Activated naive CD8-positive, alpha-beta T cell (primary cell): ENCODE data around the gene PRR7.
"Not testable (repeated sequence)": the region's sequence is repeated elsewhere in the genome, so short reads cannot be mapped to it uniquely, and the experiment has no call there.

Source experiments
- H3K27ac Mint-ChIP-seq: one replicate; pipeline ENCODE4 v1.8.0; 2021; ENCODE audit warnings: mixed read lengths
- H3K27me3 Mint-ChIP-seq: one replicate; pipeline ENCODE4 v1.8.0; 2021; ENCODE audit warnings: mixed read lengths
- H3K36me3 Mint-ChIP-seq: one replicate; pipeline ENCODE4 v1.8.0; 2021; ENCODE audit warnings: mixed read lengths
- H3K4me1 Mint-ChIP-seq: one replicate; pipeline ENCODE4 v1.8.0; 2021; ENCODE audit warnings: low read depth, mixed read lengths
- H3K4me3 Mint-ChIP-seq: one replicate; pipeline ENCODE4 v1.8.0; 2021; ENCODE audit warnings: mild to moderate bottlenecking, mixed read lengths
- H3K9me3 Mint-ChIP-seq: one replicate; pipeline ENCODE4 v1.8.0; 2021; ENCODE audit warnings: low read depth, mixed read lengths

The PRR7 gene

DNA sequence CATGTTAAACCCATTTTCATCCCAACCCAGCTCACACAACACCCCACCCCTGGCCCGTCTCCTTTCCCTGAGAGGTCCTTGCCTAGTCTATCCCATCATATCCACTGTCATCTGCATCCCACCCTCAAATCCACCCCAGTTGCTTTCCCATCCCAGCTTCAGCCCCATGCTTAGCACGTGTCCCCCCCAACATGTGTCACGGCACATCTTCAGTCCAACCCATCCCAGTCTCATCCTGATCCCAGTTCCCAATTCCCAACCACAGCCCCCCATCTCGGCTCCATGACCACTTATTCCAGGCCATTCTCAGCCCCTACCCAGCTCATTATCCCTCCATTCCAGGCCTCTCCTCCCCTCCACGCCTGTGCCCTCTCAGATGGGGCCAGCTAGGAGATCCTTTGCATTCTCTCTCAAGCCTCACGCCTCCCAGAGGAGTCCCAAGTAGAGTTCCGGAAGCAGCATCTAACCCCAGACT lies 27.4 kb downstream of the PRR7 start:
- peak overlapping the region; percentile 85 for H3K4me3 Mint-ChIP-seq
- peak overlapping the region; percentile 70 for H3K27ac Mint-ChIP-seq
- no peaks in the 10 kb centered on the region for H3K36me3 Mint-ChIP-seq
- H3K9me3 Mint-ChIP-seq, result no peaks in the 10 kb centered on the region
- H3K27me3 Mint-ChIP-seq, result no peaks in the 10 kb centered on the region
- H3K4me1 Mint-ChIP-seq, result peaks cover 55% of the 10 kb centered on the region

DNA sequence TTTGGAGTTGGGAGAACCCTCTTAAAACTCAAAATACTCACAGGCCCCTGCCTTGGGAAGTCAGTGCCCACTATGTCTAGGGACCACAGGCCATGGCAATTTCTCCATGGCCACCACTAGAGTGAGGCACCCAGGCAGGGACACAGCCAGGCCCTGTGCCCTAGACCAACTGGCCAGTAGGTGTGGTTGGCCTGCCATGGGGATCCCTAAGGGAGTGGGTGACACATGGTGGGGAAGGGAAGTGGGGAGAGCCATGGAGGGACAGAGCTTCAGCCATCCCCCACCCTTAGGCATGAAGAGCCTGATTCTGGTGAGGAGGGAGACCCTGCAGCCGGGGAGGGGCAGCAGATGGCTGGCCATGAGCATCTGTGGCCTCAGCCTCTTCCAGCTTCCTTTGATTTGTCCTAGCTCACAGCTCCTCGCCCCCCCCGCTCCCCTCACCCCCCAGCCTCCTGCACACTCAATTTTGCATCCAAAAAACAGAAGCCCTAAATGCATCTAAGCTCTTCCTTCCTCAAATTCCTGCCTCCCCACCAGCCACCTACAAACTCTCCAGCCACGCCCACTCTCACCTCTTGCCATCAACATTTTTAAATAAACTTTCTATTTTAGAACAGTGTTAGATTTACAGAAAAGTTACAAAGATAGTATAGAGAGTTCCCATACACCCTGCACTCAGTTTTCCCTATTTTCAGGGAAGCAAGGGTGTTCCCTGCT lies 28.4 kb downstream of the PRR7 start:
- Mint-ChIP-seq H3K9me3 (no peaks in the 10 kb centered on the region), H3K4me3 (peak overlapping the region; percentile 85), H3K4me1 (peaks cover 65% of the 10 kb centered on the region), H3K27ac (peak overlapping the region; percentile 55), H3K36me3 (no peaks in the 10 kb centered on the region), H3K27me3 (no peaks in the 10 kb centered on the region)

DNA sequence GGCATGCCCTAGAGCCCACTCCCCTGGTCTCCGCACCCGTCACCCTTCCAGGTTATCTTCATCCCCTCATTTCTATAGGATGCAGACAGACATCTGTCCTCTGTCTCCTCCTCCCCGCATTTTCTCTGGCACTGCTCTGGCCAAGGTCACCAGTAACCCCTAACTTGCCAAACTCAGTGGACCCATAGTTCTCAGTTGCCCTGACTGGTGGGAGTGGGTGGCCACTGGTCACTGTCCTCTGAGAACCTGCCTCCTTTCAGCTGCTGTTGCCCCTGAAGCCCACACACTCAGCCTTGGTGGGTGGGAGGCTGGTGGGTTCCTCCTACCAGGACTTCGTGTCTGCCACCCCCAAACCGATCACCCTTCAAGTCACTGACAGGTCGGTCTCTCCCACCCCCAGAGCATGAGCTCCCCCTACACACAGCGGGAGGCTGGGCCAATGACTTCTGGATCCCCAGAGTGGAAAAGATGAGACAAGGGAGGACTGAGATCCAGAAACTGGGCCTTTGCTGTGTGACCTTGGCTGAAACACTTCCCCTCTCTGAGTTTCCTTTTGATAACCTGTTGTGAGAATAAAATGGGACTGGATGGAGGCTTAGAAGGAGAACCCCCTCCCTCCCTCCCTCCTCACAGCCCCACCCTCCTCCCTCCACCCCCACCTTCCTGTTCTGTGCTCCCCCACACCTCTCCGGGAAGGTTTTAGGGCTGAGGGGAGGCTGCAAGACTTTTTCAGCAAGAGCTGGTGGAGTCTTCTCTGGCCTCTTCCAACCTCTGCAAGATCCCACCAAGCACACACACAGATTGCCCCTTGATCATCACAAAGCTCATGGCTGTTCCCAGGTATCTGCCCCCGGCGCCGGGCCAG lies 29.2 kb downstream of the PRR7 start:
- H3K4me3 Mint-ChIP-seq, result peak overlapping the region; percentile 69
- peaks cover 64% of the 10 kb centered on the region for H3K4me1 Mint-ChIP-seq
- H3K9me3 Mint-ChIP-seq, result no peaks in the 10 kb centered on the region
- no peaks in the 10 kb centered on the region for H3K36me3 Mint-ChIP-seq
- H3K27ac Mint-ChIP-seq, result peak overlapping the region; percentile 76
- no peaks in the 10 kb centered on the region for H3K27me3 Mint-ChIP-seq

DNA sequence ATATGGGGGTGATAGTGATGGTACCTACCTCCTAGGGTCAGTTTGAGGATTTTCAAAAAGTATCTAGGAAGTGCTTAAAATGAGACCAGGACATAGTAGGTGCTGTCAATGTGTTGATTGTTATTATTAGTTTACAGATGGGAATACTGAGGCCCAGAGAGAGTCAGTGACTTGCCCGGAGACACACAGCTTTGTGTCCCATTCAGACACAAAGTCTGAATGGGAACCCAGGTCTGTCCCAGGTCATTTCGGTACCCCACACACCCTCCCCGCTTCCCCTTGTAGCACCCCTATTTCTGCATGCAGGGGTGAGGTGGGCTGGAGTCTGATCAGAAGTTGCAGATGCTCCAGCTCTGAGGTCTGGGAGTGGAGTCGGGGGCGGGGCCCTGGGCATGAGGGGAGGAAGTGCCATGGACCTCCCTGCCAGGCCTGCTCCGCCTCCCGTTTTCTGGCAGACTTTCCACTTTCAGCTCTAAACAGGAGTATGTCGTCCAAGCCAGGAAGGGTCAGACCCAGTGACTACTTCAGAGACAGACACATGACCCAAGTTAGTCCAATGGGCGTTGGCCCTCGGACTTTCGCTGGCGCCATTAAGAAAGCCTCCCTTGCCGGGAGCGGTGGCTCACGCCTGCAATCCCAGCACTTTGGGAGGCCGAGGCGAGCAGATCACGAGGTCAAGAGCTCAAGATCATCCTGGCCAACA lies 30.1 kb downstream of the PRR7 start:
- Mint-ChIP-seq H3K9me3 (no peaks in the 10 kb centered on the region), H3K4me3 (peak overlapping the region; percentile 67), H3K36me3 (no peaks in the 10 kb centered on the region), H3K4me1 (peaks cover 57% of the 10 kb centered on the region), H3K27ac (peak overlapping the region; percentile 76), H3K27me3 (no peaks in the 10 kb centered on the region)

DNA sequence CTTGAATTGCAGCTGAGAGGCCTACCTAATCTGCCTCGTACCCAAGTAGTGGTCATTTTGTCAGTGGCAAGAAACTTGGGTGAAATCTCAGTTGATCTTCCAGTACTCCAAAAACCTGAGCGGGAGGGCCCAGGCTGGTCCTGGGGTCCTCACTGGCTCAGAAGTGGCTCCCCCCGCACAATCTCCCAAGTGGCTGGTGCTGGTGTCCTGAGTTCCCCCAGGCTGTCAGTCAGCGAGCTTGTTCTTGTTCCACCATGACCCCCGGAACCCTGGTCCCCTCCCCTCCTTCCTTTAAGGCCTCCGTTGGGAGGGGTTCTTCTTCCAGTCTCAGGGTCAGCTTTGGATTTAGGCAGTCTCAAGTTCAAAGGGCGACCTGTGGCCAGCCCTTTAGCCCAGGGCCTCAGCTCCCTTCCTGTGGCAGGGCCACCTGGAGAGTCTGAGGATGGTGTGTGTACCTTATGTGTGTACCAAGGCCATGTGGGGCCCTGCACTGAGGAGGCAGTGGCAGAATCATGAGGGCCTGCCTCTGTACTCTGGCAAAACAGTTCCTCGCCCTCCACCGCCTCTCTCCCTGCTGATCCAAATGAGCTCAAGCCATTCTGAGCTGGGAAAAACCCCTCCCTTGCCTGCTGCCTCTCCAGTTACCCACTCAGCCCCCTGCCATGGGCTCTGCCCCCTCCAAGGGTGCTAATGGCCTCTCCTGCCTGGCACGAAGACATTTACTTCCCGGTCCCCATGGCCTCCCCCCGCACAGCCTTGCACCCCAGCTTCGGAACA lies 31.3 kb downstream of the PRR7 start:
- Mint-ChIP-seq H3K9me3 (no peaks in the 10 kb centered on the region), H3K27ac (peak overlapping the region; percentile 79), H3K4me3 (no peak overlapping the region)

DNA sequence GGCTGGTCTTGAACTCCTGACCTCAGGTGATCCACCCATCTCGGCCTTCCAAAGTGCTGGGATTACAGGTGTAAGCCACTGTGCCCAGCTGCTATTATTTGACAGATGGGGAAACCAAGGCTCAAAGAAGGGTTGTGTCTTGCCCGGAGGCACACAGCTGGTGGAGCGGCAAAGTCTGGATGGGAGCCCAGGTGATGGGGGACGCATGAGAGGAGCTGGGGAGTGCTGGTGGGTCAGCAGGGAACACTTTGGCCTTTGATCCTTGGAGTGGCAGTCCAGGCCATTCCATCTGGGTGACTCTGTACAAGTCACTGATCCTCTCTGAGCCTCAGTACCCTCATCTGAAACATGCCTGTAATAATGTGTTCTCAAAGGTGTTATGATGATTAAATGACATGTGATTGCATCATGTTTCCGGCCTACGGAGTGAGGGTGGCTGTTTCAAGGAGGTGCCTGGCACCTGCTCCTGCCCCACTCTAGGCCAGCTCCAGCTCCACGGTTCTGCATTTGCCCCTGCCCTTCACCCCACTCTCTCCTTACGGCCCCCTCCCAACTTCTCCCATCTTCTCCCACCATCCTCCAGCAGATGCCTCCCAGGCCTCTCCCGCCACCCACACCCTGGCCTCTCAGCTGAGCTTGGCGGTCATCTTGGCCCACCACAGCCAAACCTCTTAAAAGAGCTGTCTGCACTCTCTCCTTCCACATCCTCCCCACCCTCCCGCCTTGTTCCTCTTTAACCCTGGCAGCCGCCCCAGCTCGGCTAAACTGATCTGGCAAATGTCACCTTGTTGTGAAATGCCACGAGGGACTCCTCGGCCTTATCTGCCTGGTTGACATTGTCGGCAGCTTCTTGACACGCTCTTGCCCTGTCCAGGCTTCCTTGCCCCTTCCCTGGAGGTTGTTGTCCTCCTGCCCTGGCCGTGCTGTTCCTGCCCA lies 32.4 kb downstream of the PRR7 start:
- no peaks in the 10 kb centered on the region for H3K27me3 Mint-ChIP-seq
- peak overlapping the region; percentile 100 for H3K27ac Mint-ChIP-seq
- peaks cover 50% of the 10 kb centered on the region for H3K4me1 Mint-ChIP-seq
- H3K4me3 Mint-ChIP-seq, result peak overlapping the region; percentile 66
- no peaks in the 10 kb centered on the region for H3K36me3 Mint-ChIP-seq
- H3K9me3 Mint-ChIP-seq, result no peaks in the 10 kb centered on the region

More for the DNA sequence above, 31.3 kb downstream of the PRR7 start:
- no peaks in the 10 kb centered on the region for H3K36me3 Mint-ChIP-seq
- no peaks in the 10 kb centered on the region for H3K27me3 Mint-ChIP-seq
- H3K4me1 Mint-ChIP-seq, result peaks cover 52% of the 10 kb centered on the region

DNA sequence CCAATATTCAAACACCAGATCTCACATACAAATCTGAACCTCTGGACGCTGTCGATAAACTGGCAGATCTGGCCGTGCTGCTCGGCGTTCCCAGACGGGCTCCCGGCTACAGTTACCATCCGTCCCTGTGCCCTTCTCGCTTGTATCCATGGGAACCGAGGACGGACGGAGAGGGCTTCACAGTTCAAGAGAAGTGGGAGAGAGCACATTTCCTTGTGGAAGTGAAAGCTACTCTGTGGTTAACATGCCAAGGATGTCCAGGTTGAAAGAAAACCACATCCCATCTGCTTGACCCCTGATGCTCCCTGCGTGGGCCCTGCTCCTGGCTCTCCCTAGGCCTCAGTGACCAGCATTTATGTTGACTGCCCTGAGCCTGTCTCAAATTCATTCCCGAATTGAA lies 33.2 kb downstream of the PRR7 start:
- Mint-ChIP-seq H3K36me3 (no peaks in the 10 kb centered on the region), H3K9me3 (no peaks in the 10 kb centered on the region), H3K27ac (peak overlapping the region; percentile 100), H3K27me3 (no peaks in the 10 kb centered on the region), H3K4me1 (peaks cover 42% of the 10 kb centered on the region), H3K4me3 (no peak overlapping the region)

DNA sequence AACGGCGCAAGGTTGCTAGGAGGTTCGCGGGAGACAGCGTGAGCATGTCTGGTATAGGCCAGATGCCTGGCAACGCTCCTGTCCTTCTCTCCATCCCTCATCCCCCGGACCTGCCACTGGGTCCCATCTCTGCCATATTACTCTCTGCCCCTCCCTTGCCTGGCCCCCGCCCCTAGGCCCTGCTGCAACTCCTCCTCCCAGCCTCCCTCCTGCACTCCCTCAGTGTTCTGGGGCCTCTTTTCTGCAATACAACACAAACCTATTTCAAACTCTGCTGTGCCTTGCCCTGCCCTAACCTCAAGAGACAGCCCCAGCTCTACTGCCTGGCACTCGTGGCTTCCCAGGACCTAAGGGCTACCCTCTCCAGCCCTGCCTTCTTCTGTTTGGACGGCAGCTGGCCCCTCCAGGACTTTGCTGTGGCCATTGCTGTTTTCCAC lies 35.8 kb downstream of the PRR7 start:
- H3K4me3 Mint-ChIP-seq, result no peak overlapping the region
- H3K27ac Mint-ChIP-seq, result no peak overlapping the region
- H3K27me3 Mint-ChIP-seq, result no peaks in the 10 kb centered on the region
- H3K9me3 Mint-ChIP-seq, result no peaks in the 10 kb centered on the region
- peaks cover 24% of the 10 kb centered on the region for H3K4me1 Mint-ChIP-seq
- H3K36me3 Mint-ChIP-seq, result no peaks in the 10 kb centered on the region

DNA sequence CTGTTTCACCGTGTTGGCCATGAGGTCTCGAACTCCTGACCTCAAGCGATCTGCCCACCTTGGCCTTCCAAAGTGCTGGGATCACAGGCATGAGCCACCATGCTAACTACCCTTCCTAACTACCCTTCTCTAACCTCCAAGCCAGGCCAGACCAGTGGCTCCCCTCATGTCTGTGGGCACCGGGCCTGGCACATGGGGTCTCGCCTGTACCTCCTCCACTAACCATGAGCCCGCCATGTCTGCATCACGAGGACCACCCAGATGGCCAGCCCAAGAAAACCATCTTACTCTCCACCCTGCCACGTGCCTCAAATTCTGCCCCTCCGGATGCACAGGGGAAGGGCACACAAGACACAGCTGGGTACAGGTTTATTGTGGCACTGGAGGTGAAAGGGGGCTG lies 36.4 kb downstream of the PRR7 start:
- H3K36me3 Mint-ChIP-seq, result no peaks in the 10 kb centered on the region
- peaks cover 20% of the 10 kb centered on the region for H3K4me1 Mint-ChIP-seq
- H3K27me3 Mint-ChIP-seq, result no peaks in the 10 kb centered on the region
- no peaks in the 10 kb centered on the region for H3K9me3 Mint-ChIP-seq
- H3K4me3 Mint-ChIP-seq, result no peak overlapping the region
- no peak overlapping the region for H3K27ac Mint-ChIP-seq

DNA sequence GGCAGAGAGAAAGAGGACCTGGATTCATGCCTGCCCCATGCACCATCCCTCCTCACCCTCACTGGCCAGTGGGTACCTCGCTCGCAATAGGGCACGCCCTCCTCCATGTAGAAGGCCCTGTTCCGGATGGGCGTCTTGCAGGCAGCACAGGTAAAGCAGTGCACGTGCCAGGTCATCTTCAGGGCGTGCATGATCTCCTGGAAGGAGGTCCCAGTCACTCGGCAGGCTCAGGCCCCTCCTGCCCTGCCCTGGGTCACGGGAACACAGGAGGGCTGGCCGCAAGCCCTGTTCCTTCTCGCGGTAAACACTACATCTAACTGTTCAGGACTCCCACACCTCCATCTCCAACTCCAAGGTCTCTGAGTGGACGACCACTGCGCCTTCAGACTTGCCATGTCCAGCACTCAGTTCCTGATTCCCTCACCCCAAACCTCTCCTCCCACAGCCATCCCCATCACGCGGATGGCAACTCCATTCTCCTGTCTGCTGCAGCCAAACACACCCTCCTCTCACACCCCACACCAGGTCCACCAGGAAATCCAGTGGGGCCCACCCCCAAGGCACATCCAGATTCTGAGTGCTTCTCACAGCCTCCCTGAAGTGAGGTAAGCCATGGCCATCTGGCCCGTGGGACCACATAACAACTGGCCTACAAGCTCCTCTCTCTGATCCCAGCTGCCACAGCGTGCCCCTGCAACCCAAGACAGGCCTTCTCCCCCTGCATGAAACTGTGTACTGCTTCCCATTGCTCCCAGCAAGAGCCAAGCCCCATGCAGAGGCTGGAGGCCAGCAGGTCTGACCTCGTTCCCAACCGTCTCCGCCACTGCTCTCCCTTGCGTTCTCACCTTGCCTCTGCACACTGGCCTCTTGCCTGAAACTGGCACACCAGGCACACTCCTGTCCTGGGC lies 37.6 kb downstream of the PRR7 start:
- Mint-ChIP-seq H3K9me3 (no peaks in the 10 kb centered on the region), H3K4me3 (no peak overlapping the region), H3K27ac (no peak overlapping the region), H3K36me3 (no peaks in the 10 kb centered on the region), H3K27me3 (no peaks in the 10 kb centered on the region), H3K4me1 (peaks cover 9% of the 10 kb centered on the region)

DNA sequence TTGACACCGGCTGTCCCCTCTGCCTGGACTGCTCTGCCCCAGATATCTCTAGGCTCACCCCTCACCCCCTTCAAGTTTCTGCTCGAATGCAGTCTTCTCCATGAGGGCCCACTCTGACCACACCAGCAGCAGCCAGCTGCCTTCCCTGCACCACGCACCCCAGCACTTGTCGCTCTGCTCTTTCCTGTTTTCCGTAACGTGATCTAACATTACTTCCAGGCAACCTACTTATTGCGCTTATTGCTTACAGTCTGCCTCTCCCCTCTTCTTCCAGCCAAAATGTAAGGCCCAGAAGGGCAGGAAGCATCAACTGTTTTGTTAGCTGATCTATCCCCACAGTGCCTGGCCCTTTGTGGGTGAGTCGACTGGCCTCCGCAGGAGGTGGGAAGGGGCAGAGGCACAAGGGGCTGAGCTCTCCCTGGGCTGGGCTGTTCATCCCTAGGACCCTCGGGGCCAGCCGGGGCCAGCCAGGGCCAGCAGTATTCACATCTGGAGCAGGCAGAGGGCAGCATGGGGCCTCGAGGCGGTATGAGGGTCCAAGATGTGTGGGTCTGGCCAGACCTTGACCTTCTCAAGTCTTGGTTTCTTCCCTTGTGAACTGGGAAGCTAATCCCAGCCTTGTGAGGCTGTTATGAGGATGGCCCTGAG lies 38.4 kb downstream of the PRR7 start:
- peaks cover 2% of the 10 kb centered on the region for H3K4me1 Mint-ChIP-seq
- H3K4me3 Mint-ChIP-seq, result no peak overlapping the region
- H3K36me3 Mint-ChIP-seq, result no peaks in the 10 kb centered on the region
- no peaks in the 10 kb centered on the region for H3K27me3 Mint-ChIP-seq
- no peaks in the 10 kb centered on the region for H3K9me3 Mint-ChIP-seq
- H3K27ac Mint-ChIP-seq, result no peak overlapping the region

DNA sequence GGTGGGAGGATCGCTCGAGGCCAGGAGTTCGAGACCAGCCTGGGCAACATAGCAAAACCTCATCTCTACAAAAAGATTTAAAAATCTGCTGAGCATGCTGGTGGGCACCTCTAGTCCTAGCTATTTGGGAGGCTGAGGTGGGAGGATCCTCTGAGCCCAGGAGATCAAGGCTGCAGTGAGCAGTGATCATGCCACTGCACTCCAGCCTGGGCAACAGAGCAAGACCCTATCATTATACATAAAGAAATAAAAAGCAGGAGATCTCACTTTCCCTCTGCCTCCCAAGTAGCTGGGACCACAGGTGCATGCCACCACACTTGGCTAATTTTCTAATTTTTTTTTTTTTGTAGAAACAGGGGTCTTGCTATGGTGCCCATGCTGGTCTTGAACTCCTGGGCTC lies 39.1 kb downstream of the PRR7 start:
- not testable (repeated sequence) for H3K4me1 Mint-ChIP-seq, H3K27ac Mint-ChIP-seq, H3K4me3 Mint-ChIP-seq, H3K36me3 Mint-ChIP-seq, H3K9me3 Mint-ChIP-seq, H3K27me3 Mint-ChIP-seq
